ENCODE measurements around the gene GPR107. TPM values are rescaled to one million over a fixed set of nuclear protein-coding genes. Genes with fewer than 3 reads are reported as not detected.

Gene GPR107
- polyA plus RNA-seq, 2 of the 4 experiments (the other 2 are of a cell fraction), result 28.1 to 45.1 TPM

GRCh38 chr9:130185490-130186031, 131.9 kb downstream of the GPR107 start:
- ATAC-seq, result no peak
- peaks cover 48% of the 10 kb centered on the region for H3K4me1 ChIP-seq

GRCh38 chr9:130186051-130186450, 132.3 kb downstream of the GPR107 start:
- ChIA-PET CTCF (interaction anchor here (0.8 to 2.3 kb wide), 6 partner anchors 8 to 79 kb away, joined by 3 to 7 read pairs (median 4); no protein-coding TSS in a partner anchor), POLR2A (interaction anchor here (1.1 kb wide), 1 partner anchor 14 kb away, joined by 3 read pairs; the partner anchor contains the start of gene NCS1)
- DNase-seq (ENCODE audit: low read depth in 1 of 2, low spot score in 1 of 2), result no peak
- no peak overlapping the region for H3K4me3 ChIP-seq
- WGBS (ENCODE audit: missing lambda C conversion rate), result 66% methylated on average over 5 of the region's 6 CpGs
- H3K9me3 ChIP-seq, result no peaks in the 10 kb centered on the region
- peaks cover 48% of the 10 kb centered on the region for H3K4me1 ChIP-seq
- TF ChIP-seq FOXS1 (CRISPR knock-in tag; IDR thresholded peaks at IDR 0.05) (no peak), ESRRA (IDR thresholded peaks at IDR 0.05; ENCODE audit: borderline replicate concordance, low read length) (no peak), ZFP36 (IDR thresholded peaks at IDR 0.05; ENCODE audit: borderline replicate concordance, partially characterized antibody) (peak; percentile 86), ATOH8 (CRISPR knock-in tag; IDR thresholded peaks at IDR 0.05; ENCODE audit: low read depth) (no peak), GATA3 (IDR thresholded peaks at IDR 0.05; ENCODE audit: borderline replicate concordance) (no peak)
- peak overlapping the region in 1 of 2 experiments; percentile 88; a peak in 3 of 6 replicates for H3K27ac ChIP-seq
- FAIRE-seq, result no peak
- ATAC-seq, result no peak
- H3K4me2 ChIP-seq, result peak overlapping the region; percentile 91

More at GRCh38 chr9:130185490-130186031, 131.9 kb downstream of the GPR107 start:
- H3K4me2 ChIP-seq, result no peak overlapping the region; the same call in 2 of the 3 replicates
- peak overlapping the region in 1 of 2 experiments; percentile 88; a peak in 3 of 6 replicates for H3K27ac ChIP-seq
- H3K4me3 ChIP-seq, result no peak overlapping the region
- CTCF ChIA-PET, result interaction anchor here (0.8 to 2.3 kb wide), 5 partner anchors 8 to 79 kb away, joined by 3 to 7 read pairs (median 3); no protein-coding TSS in a partner anchor
- POLR2A ChIA-PET, result interaction anchor here (1.1 kb wide), 1 partner anchor 14 kb away, joined by 3 read pairs; the partner anchor contains the start of gene NCS1
- no peaks in the 10 kb centered on the region for H3K9me3 ChIP-seq
- FAIRE-seq (no peak), DNase-seq (ENCODE audit: low read depth in 1 of 2, low spot score in 1 of 2) (no peak)
- no peak for TF ChIP-seq JUN (IDR thresholded peaks at IDR 0.05)
- TF ChIP-seq NR3C1 (IDR thresholded peaks at IDR 0.05), result no peak
- WGBS (ENCODE audit: missing lambda C conversion rate), result 90% methylated on average over 16 of the region's 17 CpGs

- Histone ChIP-seq H3K4me2 (peak overlapping the region; percentile 91), H3K9me3 (no peaks in the 10 kb centered on the region), H3K4me3 (peak overlapping the region; percentile 44), H3K27ac (peak overlapping the region; percentile 65 to 88), H3K4me1 (peaks cover 48% of the 10 kb centered on the region)
- POLR2A ChIA-PET, result interaction anchor here (1.1 kb wide), 1 partner anchor 15 kb away, joined by 3 read pairs; the partner anchor contains the start of gene NCS1
- peak; percentile 76 to 97 for DNase-seq (ENCODE audit: low read depth in 1 of 2, low spot score in 1 of 2)
- no peak for FAIRE-seq
- ATAC-seq, result peak; percentile 93 to 95
- no peak for TF ChIP-seq CHD2 (IDR thresholded peaks at IDR 0.05; ENCODE audit: low read length, partially characterized antibody)
- TF ChIP-seq FOSL2 (IDR thresholded peaks at IDR 0.05), result peak; percentile 56; the same call in 1 of the 2 replicates
- peak; percentile 93 for TF ChIP-seq FOSL2 (CRISPR knock-in tag; IDR thresholded peaks at IDR 0.05)
- no peak for TF ChIP-seq HEYL (CRISPR knock-in tag; IDR thresholded peaks at IDR 0.05)
- no peak for TF ChIP-seq PBX3 (IDR thresholded peaks at IDR 0.05)
- peak; percentile 47 for TF ChIP-seq MAX (IDR thresholded peaks at IDR 0.05)
- no peak for TF ChIP-seq ZNF302 (CRISPR knock-in tag; IDR thresholded peaks at IDR 0.05)
- no peak for TF ChIP-seq KDM5A (IDR thresholded peaks at IDR 0.05)
- no peak for TF ChIP-seq CHD4 (IDR thresholded peaks at IDR 0.05; ENCODE audit: borderline replicate concordance)
- 0 out of 5 replicates have a peak, but pooled peaks of 1 of the 2 experiments have one; percentile 31 for TF ChIP-seq JUN (IDR thresholded peaks at IDR 0.05)
- CTCF ChIA-PET, result interaction anchor here (1.2 to 2.3 kb wide), 3 partner anchors 12 to 56 kb away, joined by 4 to 7 read pairs (median 5); no protein-coding TSS in a partner anchor
- WGBS (ENCODE audit: missing lambda C conversion rate), result 14% methylated on average over 12 of the region's 25 CpGs
Observed at GRCh38 chr9:130186839-130187522, 133.3 kb downstream of the GPR107 start.

Measured in A549 (cell line).